Measurements from ENCODE around the gene DEFB128. TPM values are rescaled to one million over a fixed set of nuclear protein-coding genes. Genes with fewer than 3 reads are reported as not detected.
A peak's percentile ranks its signal among the peaks of the same experiment; 100 is the strongest.

Gene DEFB128
- total RNA-seq (2021) (not detected in 2 replicates), Bru-seq, nascent RNA (not detected), BruChase-seq, experiment 1, labeled RNA remaining after a 2-hour chase (percentile 22 among the genes with signal in this experiment), BruChase-seq, experiment 2, labeled RNA remaining after a 6-hour chase (not detected)
- long read RNA-seq, result 0 reads

- H3K9me3 ChIP-seq (ENCODE audit: insufficient read depth, low read depth), result no peaks in the 10 kb centered on the region; the same call in 1 of the 2 replicates
- no peak within 1 kb of the TSS for H3K27ac ChIP-seq
- peaks cover 82% of the 10 kb centered on the region for H3K27me3 ChIP-seq (ENCODE audit: insufficient read depth, low read depth)
- no peak within 1 kb of the TSS for H2AFZ ChIP-seq
- no peaks in the 10 kb centered on the region for H3K79me2 ChIP-seq (ENCODE audit: low read depth)
- no peak for TF ChIP-seq CTCF (conservative IDR thresholded peaks at IDR 0.05)
- TF ChIP-seq EZH2 (IDR thresholded peaks at IDR 0.05; ENCODE audit: low read depth), result no peak
- H3K36me3 ChIP-seq (ENCODE audit: low read depth), result no peaks in the 10 kb centered on the region
- DNase-seq, result no peak
- intact Hi-C loops (cut with micrococcal nuclease; ENCODE audit: unreplicated experiment), result no loop called here
- no peak within 1 kb of the TSS for H3K4me3 ChIP-seq
- H4K20me1 ChIP-seq (ENCODE audit: insufficient read depth), result no peaks in the 10 kb centered on the region
- H3K9me2 ChIP-seq (ENCODE audit: insufficient read depth), result no peaks in the 10 kb centered on the region
- ChIA-PET POLR2A (ENCODE audit: unreplicated experiment) (no interaction called here), CTCF (no interaction called here)
- no TSS peak for BruUV-seq (replicated peaks)
- H3K4me2 ChIP-seq, result no peak within 1 kb of the TSS
- no peaks in the 10 kb centered on the region for H3K4me1 ChIP-seq (replicated peaks; ENCODE audit: insufficient read depth)
- no peaks in the 10 kb centered on the region for H3F3A ChIP-seq (ENCODE audit: insufficient read depth, low read depth)
Measured at GRCh38 chr20:189611-190010, at the start of gene DEFB128. DEFB128 (minus strand) TSS chr20:189711; CDS start chr20:189623, 88 bp downstream.

DNA sequence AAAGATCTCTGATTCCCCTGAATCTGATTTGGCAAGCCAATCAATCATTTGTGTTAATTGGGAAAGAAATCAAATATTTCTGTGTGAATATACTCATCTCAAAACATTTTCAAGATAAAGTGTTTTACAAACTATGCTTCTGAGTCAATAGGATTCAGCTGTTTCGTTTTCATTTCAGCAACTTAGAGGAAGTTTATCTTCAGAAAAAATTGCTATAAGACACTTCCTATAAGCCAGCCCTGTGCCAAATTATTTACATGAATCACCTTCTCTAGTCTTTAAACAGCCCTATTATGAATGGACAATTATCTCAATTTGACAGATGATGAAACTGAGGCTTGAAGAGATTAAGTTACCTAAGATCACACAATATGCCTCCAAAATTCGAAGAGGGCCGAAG lies 48.4 kb upstream of the DEFB128 start:
- no peak for DNase-seq
- no peaks in the 10 kb centered on the region for H3F3A ChIP-seq (ENCODE audit: insufficient read depth, low read depth)
- ChIA-PET CTCF (interaction anchor here (0.7 kb wide), 1 partner anchor 501 kb away, joined by 10 read pairs; no protein-coding TSS in a partner anchor), POLR2A (ENCODE audit: unreplicated experiment) (no interaction called here)
- H3K9me3 ChIP-seq (ENCODE audit: insufficient read depth, low read depth), result no peaks in the 10 kb centered on the region
- no TSS peak for BruUV-seq (replicated peaks)
- no peak overlapping the region for H3K4me2 ChIP-seq
- H3K4me3 ChIP-seq, result no peak overlapping the region
- TF ChIP-seq CTCF (conservative IDR thresholded peaks at IDR 0.05) (no peak), EZH2 (IDR thresholded peaks at IDR 0.05; ENCODE audit: low read depth) (no peak)
- H3K9me2 ChIP-seq (ENCODE audit: insufficient read depth), result no peaks in the 10 kb centered on the region
- no peaks in the 10 kb centered on the region for H3K79me2 ChIP-seq (ENCODE audit: low read depth)
- H4K20me1 ChIP-seq (ENCODE audit: insufficient read depth), result no peaks in the 10 kb centered on the region
- intact Hi-C loops (cut with micrococcal nuclease; ENCODE audit: unreplicated experiment), result no loop called here
- H2AFZ ChIP-seq, result no peak overlapping the region
- H3K27me3 ChIP-seq (ENCODE audit: insufficient read depth, low read depth), result peaks cover 50% of the 10 kb centered on the region
- H3K36me3 ChIP-seq (ENCODE audit: low read depth), result no peaks in the 10 kb centered on the region
- H3K4me1 ChIP-seq (replicated peaks; ENCODE audit: insufficient read depth), result no peaks in the 10 kb centered on the region
- no peak overlapping the region for H3K27ac ChIP-seq

DNA sequence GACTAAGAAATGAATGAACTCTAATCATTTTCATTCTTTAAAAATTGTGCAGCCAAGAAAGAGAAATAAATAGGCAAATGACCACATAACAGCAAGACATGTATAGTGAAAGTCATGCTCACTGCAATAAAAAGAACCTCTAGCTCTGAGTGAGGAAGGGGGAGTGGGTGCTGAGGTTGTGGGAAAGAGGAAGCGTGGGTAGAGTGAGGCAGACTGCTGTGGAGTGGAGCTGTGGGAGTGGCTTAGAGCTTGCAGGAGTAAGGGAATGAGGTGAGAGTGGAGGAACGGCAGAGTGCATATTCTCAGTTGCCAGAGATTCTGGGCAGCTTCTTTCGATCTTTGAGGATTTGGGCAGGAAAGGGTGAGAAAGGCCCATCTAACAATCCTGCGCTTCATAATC lies 48.0 kb upstream of the DEFB128 start:
- Histone ChIP-seq H4K20me1 (ENCODE audit: insufficient read depth) (no peaks in the 10 kb centered on the region), H3K27me3 (ENCODE audit: insufficient read depth, low read depth) (peaks cover 48% of the 10 kb centered on the region), H2AFZ (no peak overlapping the region), H3K9me3 (ENCODE audit: insufficient read depth, low read depth) (no peaks in the 10 kb centered on the region), H3K4me2 (no peak overlapping the region), H3F3A (ENCODE audit: insufficient read depth, low read depth) (no peaks in the 10 kb centered on the region), H3K9me2 (ENCODE audit: insufficient read depth) (no peaks in the 10 kb centered on the region), H3K36me3 (ENCODE audit: low read depth) (no peaks in the 10 kb centered on the region), H3K79me2 (ENCODE audit: low read depth) (no peaks in the 10 kb centered on the region), H3K4me3 (no peak overlapping the region), H3K4me1 (replicated peaks; ENCODE audit: insufficient read depth) (no peaks in the 10 kb centered on the region), H3K27ac (no peak overlapping the region)
- TF ChIP-seq CTCF (conservative IDR thresholded peaks at IDR 0.05) (no peak), EZH2 (IDR thresholded peaks at IDR 0.05; ENCODE audit: low read depth) (no peak)
- ChIA-PET CTCF (no interaction called here), POLR2A (ENCODE audit: unreplicated experiment) (no interaction called here)
- DNase-seq, result no peak
- intact Hi-C loops (cut with micrococcal nuclease; ENCODE audit: unreplicated experiment), result no loop called here
- no TSS peak for BruUV-seq (replicated peaks)

All from PC-9 (cell line).